Upper lobe of right lung (tissue), 1 donor: ENCODE measurements around the gene HYAL2. TPM values are rescaled to one million over a fixed set of nuclear protein-coding genes. Genes with fewer than 3 reads are reported as not detected.

Experiments
- ATAC-seq: fragments of 200-7000 bp; cut with Tn5 transposase; one replicate; pipeline ENCODE4 v1.9.1; 2020; ENCODE audit warnings: mild to moderate bottlenecking, moderate library complexity
- DNase-seq: peaks from one replicate; pipeline ENCODE4 v3.0.0-alpha.2; 2020
- H3K27ac ChIP-seq: fragments of 200-600 bp; one replicate; pipeline ENCODE4 v1.8.0; 2022
- H3K27me3 ChIP-seq: fragments of 200-600 bp; one replicate; pipeline ENCODE4 v1.8.0; 2022; ENCODE audit warnings: mild to moderate bottlenecking
- H3K36me3 ChIP-seq: fragments of 200-600 bp; one replicate; pipeline ENCODE4 v1.8.0; 2022
- H3K4me1 ChIP-seq: fragments of 200-600 bp; one replicate; pipeline ENCODE4 v1.8.0; 2022
- H3K4me3 ChIP-seq: fragments of 200-600 bp; one replicate; pipeline ENCODE4 v1.8.0; 2022; ENCODE audit warnings: mild to moderate bottlenecking
- H3K9me3 ChIP-seq: fragments of 200-600 bp; one replicate; pipeline ENCODE4 v1.8.0; 2022
- CTCF ChIP-seq: fragments of 200-600 bp; IDR thresholded peaks from one replicate; pipeline ENCODE4 v1.8.0; 2022; ENCODE audit warnings: antibody characterized with exemption
- intact Hi-C: fragments of 100-400 bp; cut with DNase I; formaldehyde crosslinking; loops from one replicate; pipeline ENCODE4 v1.11.0; 2022
- total RNA-seq: library from RNA; stranded (reverse); fragmentation: NEBNext Ultra II Directional; extraction: Animal tissue kit (Norgen Biotek cat#: 25700); gene quantifications from one replicate; pipeline ENCODE4 v1.2.1, GENCODE V29; 2021
- donor health status: DM: no; HTN: yes; CAD: no; lungs with severe emphysema.

The HYAL2 gene
- total RNA-seq, 1 donor from 2014 or later = 303 TPM

GRCh38 chr3:50276762-50277101 is 45.8 kb downstream of the HYAL2 start:
- DNase-seq = no peak
- Histone ChIP-seq H3K4me3 (no peak overlapping the region), H3K27ac (no peak overlapping the region), H3K4me1 (peaks cover 21% of the 10 kb centered on the region), H3K27me3 (peaks cover 7% of the 10 kb centered on the region), H3K36me3 (no peaks in the 10 kb centered on the region), H3K9me3 (no peaks in the 10 kb centered on the region)
- intact Hi-C loops = no loop called here
- ATAC-seq = no peak
- TF ChIP-seq CTCF = no peak

- no peaks in the 10 kb centered on the region for H3K9me3 ChIP-seq
- ATAC-seq (no peak), DNase-seq (no peak)
- no peak for TF ChIP-seq CTCF
- intact Hi-C loops = no loop called here
- H3K4me1 ChIP-seq = peaks cover 21% of the 10 kb centered on the region
- no peak overlapping the region for H3K4me3 ChIP-seq
- peaks cover 7% of the 10 kb centered on the region for H3K27me3 ChIP-seq
- no peak overlapping the region for H3K27ac ChIP-seq
- no peaks in the 10 kb centered on the region for H3K36me3 ChIP-seq
Measured at GRCh38 chr3:50275996-50276761, 46.4 kb downstream of the HYAL2 start.

GRCh38 chr3:50275141-50275995 is 47.2 kb downstream of the HYAL2 start:
- Histone ChIP-seq H3K4me1 (peaks cover 21% of the 10 kb centered on the region), H3K9me3 (no peaks in the 10 kb centered on the region), H3K27ac (no peak overlapping the region), H3K27me3 (peaks cover 7% of the 10 kb centered on the region), H3K4me3 (no peak overlapping the region), H3K36me3 (no peaks in the 10 kb centered on the region)
- intact Hi-C loops = no loop called here
- DNase-seq = no peak
- no peak for TF ChIP-seq CTCF
- no peak for ATAC-seq

GRCh38 chr3:50274371-50275104 is 48.0 kb downstream of the HYAL2 start:
- intact Hi-C loops = loop anchor here (5.0 kb wide), 2 partner anchors 47 to 82 kb away; partner anchors contain the start of gene GNAT1
- ATAC-seq (peak; percentile 57), DNase-seq (peak; percentile 86)
- H3K4me3 ChIP-seq = no peak overlapping the region
- peak overlapping the region; percentile 3 for H3K27ac ChIP-seq
- no peaks in the 10 kb centered on the region for H3K36me3 ChIP-seq
- peaks cover 7% of the 10 kb centered on the region for H3K27me3 ChIP-seq
- no peaks in the 10 kb centered on the region for H3K9me3 ChIP-seq
- TF ChIP-seq CTCF = peak; percentile 69
- H3K4me1 ChIP-seq = peaks cover 21% of the 10 kb centered on the region

- DNase-seq (no peak), ATAC-seq (no peak)
- Histone ChIP-seq H3K9me3 (no peaks in the 10 kb centered on the region), H3K4me1 (peaks cover 24% of the 10 kb centered on the region), H3K27me3 (peaks cover 7% of the 10 kb centered on the region), H3K27ac (no peak overlapping the region), H3K36me3 (no peaks in the 10 kb centered on the region), H3K4me3 (peak overlapping the region; percentile 37)
- intact Hi-C loops = loop anchor here (5.0 kb wide), 2 partner anchors 46 to 81 kb away; partner anchors contain the start of gene GNAT1
- TF ChIP-seq CTCF = no peak
Measured at GRCh38 chr3:50273689-50274065, 48.9 kb downstream of the HYAL2 start.
